HUES6 (cell line): ENCODE data around the gene PGGT1B.

Source experiments
- H3K27ac ChIP-seq: 2 replicates; pipeline ENCODE4 v1.7.0; 2013; ENCODE audit warnings: low read depth, mild to moderate bottlenecking, low read length, inconsistent platforms
- H3K27me3 ChIP-seq: 2 replicates; pipeline ENCODE4 v1.6.1; 2013; ENCODE audit warnings: low read length; ENCODE audit not compliant: control insufficient read depth, insufficient read depth
- H3K36me3 ChIP-seq: 2 replicates; pipeline ENCODE4 v1.6.1; 2013; ENCODE audit warnings: low read length; ENCODE audit not compliant: control insufficient read depth, insufficient read depth
- H3K4me1 ChIP-seq: 2 replicates; pipeline ENCODE4 v1.6.1; 2013; ENCODE audit warnings: low read length; ENCODE audit not compliant: control insufficient read depth, insufficient read depth
- H3K4me3 ChIP-seq: 2 replicates; pipeline ENCODE4 v1.5.1; 2013; ENCODE audit warnings: low read depth, low read length
- H3K9ac ChIP-seq: one replicate; pipeline ENCODE4 v1.6.1; 2013; ENCODE audit warnings: mild to moderate bottlenecking, low read length
- H3K9me3 ChIP-seq: 2 replicates; pipeline ENCODE4 v1.6.1; 2013; ENCODE audit warnings: low read depth, low read length; ENCODE audit not compliant: control insufficient read depth, insufficient read depth

The PGGT1B gene

DNA sequence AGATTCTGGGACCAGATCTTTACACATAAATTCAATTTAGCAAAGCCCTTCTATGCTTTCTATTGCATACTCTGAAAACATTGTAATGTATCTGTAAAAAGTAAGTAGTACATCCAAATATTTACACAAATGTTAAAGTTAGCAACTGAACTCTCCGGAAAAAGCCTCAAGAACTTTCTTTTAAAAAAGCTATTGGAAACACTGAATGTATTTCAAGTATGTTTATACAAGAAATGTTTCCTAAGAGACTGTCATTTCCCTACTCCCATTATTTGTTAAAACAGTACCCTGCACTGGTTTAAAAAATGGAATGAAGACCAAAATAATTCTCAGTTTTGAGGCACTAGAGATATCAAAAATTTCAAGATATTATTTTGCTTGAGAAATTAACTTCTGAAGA lies 48.1 kb downstream of the PGGT1B start:
- H3K27me3 ChIP-seq: no peaks in the 10 kb centered on the region
- H3K27ac ChIP-seq: no peak overlapping the region
- no peaks in the 10 kb centered on the region for H3K9me3 ChIP-seq
- no peak overlapping the region for H3K9ac ChIP-seq
- peaks cover 9% of the 10 kb centered on the region for H3K36me3 ChIP-seq
- H3K4me1 ChIP-seq: no peaks in the 10 kb centered on the region
- no peak overlapping the region for H3K4me3 ChIP-seq

DNA sequence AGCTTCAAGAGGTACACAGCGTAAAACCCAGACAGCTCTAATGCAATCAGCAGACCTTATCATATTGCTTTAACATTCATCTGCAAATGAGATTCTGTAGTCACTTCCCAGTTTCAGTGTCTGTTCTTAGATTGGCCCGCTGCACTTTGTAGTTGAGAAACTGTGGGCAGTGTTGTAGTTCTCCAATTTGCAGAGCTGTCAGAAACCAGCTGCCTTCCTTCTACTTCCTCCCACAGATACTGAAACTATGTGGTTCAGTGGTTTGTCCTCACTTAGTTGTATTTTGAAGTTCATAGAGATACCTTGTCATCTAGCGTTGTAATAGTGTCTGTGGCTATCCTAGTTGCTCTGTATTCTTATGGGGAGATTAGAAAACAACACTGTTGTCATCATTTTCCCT lies 53.4 kb downstream of the PGGT1B start:
- H3K36me3 ChIP-seq: peaks cover 9% of the 10 kb centered on the region
- no peak overlapping the region for H3K27ac ChIP-seq
- no peaks in the 10 kb centered on the region for H3K27me3 ChIP-seq
- H3K4me3 ChIP-seq: no peak overlapping the region
- H3K9me3 ChIP-seq: no peaks in the 10 kb centered on the region
- no peak overlapping the region for H3K9ac ChIP-seq
- H3K4me1 ChIP-seq: no peaks in the 10 kb centered on the region

DNA sequence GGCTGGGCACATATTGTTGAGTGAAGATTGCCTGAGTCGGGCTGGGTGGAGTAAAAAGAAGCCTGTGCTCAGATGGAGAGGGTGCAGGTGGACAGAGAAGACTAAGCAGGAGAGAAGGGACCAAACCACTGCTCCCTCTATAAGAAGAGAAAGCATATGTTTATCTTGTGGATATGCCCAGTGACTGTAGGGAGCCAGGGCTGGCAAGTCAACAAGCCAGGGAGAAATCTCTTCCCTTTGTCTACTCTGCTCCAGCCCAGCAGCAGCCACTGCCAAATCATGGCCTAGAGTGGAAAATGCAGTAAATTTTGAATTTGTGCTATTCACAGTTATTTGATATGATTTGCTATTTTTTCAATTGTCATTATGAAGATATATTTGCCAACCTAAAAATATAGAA lies 59.7 kb downstream of the PGGT1B start:
- H3K4me1 ChIP-seq: no peaks in the 10 kb centered on the region
- no peaks in the 10 kb centered on the region for H3K9me3 ChIP-seq
- H3K27me3 ChIP-seq: no peaks in the 10 kb centered on the region
- no peak overlapping the region for H3K9ac ChIP-seq
- H3K36me3 ChIP-seq: no peaks in the 10 kb centered on the region
- H3K4me3 ChIP-seq: no peak overlapping the region
- no peak overlapping the region for H3K27ac ChIP-seq

DNA sequence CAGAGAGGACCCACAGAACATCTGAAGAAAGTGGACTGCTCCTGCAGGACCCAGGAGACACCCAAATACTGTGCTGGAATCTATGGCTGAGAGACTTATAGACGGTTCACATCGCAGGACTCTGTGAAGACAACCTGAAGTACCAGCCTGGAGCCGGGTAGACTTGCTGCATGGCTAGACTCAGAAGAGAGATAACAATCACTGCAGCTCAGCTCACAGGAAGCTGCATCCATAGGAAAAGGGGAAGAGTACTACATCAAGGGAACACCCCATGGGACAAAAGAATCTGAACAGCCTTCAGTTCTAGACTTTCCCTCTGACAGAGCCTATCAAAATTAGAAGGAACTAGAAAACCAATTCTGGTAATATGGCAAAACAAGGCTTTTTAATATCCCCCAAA lies 66.5 kb downstream of the PGGT1B start:
- Histone ChIP-seq H3K9ac (no peak overlapping the region), H3K4me3 (no peak overlapping the region), H3K9me3 (no peaks in the 10 kb centered on the region), H3K36me3 (no peaks in the 10 kb centered on the region), H3K4me1 (no peaks in the 10 kb centered on the region), H3K27me3 (no peaks in the 10 kb centered on the region), H3K27ac (no peak overlapping the region)

DNA sequence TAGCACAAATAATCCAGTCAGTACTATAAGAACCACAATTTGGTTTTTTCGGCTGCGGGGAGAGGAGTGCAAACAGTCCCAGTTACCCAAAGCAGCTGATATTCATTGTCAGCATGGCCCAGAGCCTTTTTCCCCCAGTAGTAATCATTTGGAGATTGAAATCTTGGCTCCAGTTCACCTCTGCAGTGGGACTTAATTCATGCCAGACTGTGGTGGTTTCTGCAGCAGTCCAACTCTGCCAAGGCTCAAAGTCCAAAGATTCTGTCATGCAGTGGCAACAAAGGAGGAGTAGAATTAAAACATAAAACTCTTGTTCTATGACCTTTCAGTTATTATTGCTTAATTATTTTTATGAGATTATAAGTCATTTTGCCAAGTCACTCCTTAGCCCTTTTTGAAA lies 68.0 kb downstream of the PGGT1B start:
- H3K9ac ChIP-seq: no peak overlapping the region
- no peak overlapping the region for H3K4me3 ChIP-seq
- no peaks in the 10 kb centered on the region for H3K27me3 ChIP-seq
- H3K4me1 ChIP-seq: peaks cover 8% of the 10 kb centered on the region
- no peaks in the 10 kb centered on the region for H3K36me3 ChIP-seq
- no peak overlapping the region for H3K27ac ChIP-seq
- H3K9me3 ChIP-seq: no peaks in the 10 kb centered on the region

DNA sequence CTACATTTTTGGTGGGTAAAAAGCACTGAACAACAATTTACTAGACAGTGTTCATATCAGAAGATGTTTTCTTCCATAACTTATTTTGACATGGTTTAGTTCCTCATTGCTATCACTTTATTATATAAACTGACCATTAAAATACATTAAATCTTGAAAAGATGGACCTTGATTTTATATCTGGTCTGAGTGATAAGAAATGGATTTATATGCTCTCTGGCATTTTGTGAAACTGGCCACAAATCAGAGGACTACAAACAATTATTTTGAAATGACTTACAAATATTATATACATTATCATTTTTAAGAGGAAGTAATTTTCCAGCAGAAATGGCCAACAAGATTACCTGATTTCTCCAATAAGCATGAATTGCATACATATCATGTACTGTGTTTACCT lies 69.4 kb downstream of the PGGT1B start:
- no peak overlapping the region for H3K27ac ChIP-seq
- H3K4me3 ChIP-seq: no peak overlapping the region
- H3K27me3 ChIP-seq: no peaks in the 10 kb centered on the region
- H3K4me1 ChIP-seq: peaks cover 9% of the 10 kb centered on the region
- no peaks in the 10 kb centered on the region for H3K9me3 ChIP-seq
- H3K36me3 ChIP-seq: no peaks in the 10 kb centered on the region
- no peak overlapping the region for H3K9ac ChIP-seq

DNA sequence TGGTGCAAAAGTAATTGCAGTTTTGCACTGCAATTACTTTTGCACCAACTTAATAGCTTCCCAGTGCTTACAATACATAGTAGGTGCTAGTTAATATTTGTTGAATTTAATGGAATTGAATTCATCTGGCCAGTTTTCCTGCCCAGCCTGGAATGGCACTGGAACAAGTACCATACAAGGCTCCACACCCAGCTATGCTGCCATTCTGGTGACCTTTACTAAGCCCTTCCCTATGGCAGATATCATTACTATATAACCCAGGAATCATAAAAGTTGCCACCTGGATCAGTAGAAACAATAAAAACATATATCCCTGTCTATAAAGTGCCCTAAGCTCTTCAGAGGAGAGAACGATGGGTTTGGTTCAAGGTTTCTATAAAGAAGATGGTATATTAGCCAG lies 70.6 kb downstream of the PGGT1B start:
- Histone ChIP-seq H3K9ac (no peak overlapping the region), H3K4me3 (no peak overlapping the region), H3K27ac (no peak overlapping the region), H3K36me3 (no peaks in the 10 kb centered on the region), H3K27me3 (no peaks in the 10 kb centered on the region), H3K9me3 (no peaks in the 10 kb centered on the region), H3K4me1 (peaks cover 9% of the 10 kb centered on the region)

DNA sequence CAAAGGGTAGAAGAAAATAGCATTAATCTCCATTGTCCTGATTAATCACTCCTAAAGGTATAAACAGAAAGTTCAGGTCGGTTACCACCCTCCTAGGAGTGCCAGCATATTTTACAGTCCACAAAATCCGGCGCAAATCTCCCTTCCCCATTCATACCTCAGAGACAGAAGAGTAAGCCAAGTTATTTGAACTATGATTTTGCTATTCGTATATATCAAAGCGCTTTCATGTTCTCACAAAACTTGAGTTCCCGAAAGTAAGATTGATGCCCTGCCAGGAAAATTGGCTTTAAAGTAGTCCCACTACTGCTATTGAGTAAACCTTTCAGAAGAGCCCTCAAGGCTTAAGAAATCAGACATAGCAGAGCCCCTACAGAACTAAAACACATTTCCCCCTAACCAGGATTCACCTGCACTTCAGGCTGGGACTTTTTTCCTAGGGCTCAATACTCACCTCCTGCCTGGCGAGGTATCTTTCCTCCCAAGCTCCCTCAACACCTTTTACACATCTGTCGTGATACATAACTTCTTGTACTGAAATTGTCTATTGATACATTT lies 71.1 kb downstream of the PGGT1B start:
- H3K27ac ChIP-seq: no peak overlapping the region
- H3K9ac ChIP-seq: no peak overlapping the region

DNA sequence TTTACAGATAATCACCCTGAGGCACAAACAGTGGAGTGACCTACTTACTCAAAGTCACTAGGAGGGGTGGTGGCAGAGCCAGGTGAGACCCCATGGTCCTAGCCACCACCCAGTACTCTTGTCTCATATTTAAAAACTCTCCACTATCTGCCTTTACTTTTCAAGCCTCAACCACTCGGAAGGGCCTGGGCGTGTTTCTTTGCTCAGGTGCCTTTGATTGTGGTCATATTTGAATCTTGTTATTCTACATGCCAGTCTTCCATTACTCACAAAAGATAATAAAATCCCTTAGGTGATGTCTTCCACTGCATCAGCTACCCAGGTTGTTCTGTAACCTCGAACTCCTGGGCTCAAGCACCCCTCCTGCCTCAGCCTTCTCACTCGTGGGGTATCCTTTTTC lies 72.3 kb downstream of the PGGT1B start:
- no peaks in the 10 kb centered on the region for H3K9me3 ChIP-seq

More for the DNA sequence above, 71.1 kb downstream of the PGGT1B start:
- Histone ChIP-seq H3K4me3 (no peak overlapping the region), H3K27me3 (no peaks in the 10 kb centered on the region), H3K36me3 (no peaks in the 10 kb centered on the region), H3K4me1 (peaks cover 9% of the 10 kb centered on the region), H3K9me3 (no peaks in the 10 kb centered on the region)

DNA sequence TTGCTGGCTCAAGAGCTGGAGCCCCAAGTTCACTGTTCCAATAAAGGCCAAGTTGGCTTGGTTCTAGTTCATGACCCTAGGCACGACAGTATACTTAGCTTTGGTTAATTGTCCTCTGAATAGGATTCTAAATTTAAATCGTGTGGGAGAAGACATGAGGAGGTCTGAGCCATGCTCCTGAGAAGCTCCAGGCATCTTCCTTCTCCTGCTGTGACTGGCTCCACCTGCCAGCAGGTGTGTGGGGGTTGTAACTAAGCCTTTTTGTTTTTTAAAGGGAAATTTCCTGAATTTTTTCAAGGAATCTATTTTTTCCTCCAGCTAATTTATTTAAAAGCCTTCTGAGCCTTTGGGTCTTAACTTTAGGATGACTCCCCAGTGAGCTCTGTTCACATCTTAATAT lies 72.8 kb downstream of the PGGT1B start:
- H3K36me3 ChIP-seq: no peaks in the 10 kb centered on the region
- H3K4me1 ChIP-seq: peaks cover 9% of the 10 kb centered on the region
- no peak overlapping the region for H3K9ac ChIP-seq
- H3K4me3 ChIP-seq: no peak overlapping the region
- no peaks in the 10 kb centered on the region for H3K9me3 ChIP-seq
- no peaks in the 10 kb centered on the region for H3K27me3 ChIP-seq
- H3K27ac ChIP-seq: no peak overlapping the region

More for the DNA sequence above, 72.3 kb downstream of the PGGT1B start:
- Histone ChIP-seq H3K4me3 (no peak overlapping the region), H3K4me1 (peaks cover 9% of the 10 kb centered on the region), H3K27me3 (no peaks in the 10 kb centered on the region), H3K36me3 (no peaks in the 10 kb centered on the region), H3K9ac (no peak overlapping the region), H3K27ac (no peak overlapping the region)

DNA sequence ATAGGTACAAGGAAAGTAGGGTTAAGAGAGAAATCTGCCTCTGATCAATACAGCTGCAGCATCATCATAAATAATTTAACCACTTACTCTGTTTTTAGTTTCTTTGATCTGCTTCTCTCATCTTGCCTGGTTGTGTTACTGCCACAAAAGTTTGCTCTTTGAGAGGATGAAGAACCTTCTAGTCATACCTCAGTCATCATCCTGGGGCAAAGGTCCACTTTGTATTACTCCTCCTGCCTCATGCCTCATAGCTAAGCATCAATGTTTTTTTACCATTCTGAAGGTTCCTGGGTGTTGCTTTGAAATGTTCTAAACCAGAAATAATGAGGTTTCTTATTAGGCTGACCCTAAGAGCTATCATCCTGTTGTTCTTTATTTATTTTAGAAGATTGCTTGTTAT lies 75.9 kb downstream of the PGGT1B start:
- Histone ChIP-seq H3K9me3 (no peaks in the 10 kb centered on the region), H3K36me3 (no peaks in the 10 kb centered on the region), H3K4me1 (peaks cover 9% of the 10 kb centered on the region), H3K27me3 (peaks cover 12% of the 10 kb centered on the region), H3K9ac (no peak overlapping the region), H3K4me3 (no peak overlapping the region), H3K27ac (no peak overlapping the region)

DNA sequence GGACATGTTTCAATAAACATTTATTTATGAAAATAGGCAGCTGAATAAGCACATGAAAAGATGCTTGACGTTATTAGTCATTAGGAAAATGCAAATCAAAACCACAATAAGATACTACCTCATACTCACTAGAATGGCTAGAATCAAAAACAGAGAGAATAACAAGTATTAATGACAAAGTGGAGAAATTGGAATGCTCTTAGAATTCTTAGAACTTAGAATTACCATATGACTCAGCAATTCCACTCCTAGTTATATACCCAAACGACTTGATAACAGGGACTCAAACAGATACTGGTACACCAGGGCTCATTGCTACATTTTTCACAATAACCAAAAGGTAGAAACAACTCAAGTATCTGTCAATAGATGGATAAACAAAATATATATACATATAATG lies 77.9 kb downstream of the PGGT1B start:
- no peaks in the 10 kb centered on the region for H3K9me3 ChIP-seq
- no peak overlapping the region for H3K9ac ChIP-seq
- peaks cover 2% of the 10 kb centered on the region; the same call in 1 of the 2 replicates for H3K4me1 ChIP-seq
- H3K36me3 ChIP-seq: no peaks in the 10 kb centered on the region
- peaks cover 33% of the 10 kb centered on the region for H3K27me3 ChIP-seq
- H3K27ac ChIP-seq: no peak overlapping the region
- no peak overlapping the region for H3K4me3 ChIP-seq
